GM19397 (cell line): ENCODE results near the gene INTS14.
"Not testable (repeated sequence)": the region's sequence is repeated elsewhere in the genome, so short reads cannot be mapped to it uniquely, and the experiment has no call there.

Experiments used
- ATAC-seq: cut with Tn5 transposase; IDR thresholded peaks from one replicate; pipeline ENCODE4 v1.9.1; 2021; ENCODE audit warnings: mild to moderate bottlenecking, moderate library complexity; ENCODE audit not compliant: unreplicated experiment

Gene INTS14

GRCh38 chr15:65583701-65584100 is 27.2 kb downstream of the INTS14 start:
- no peak for ATAC-seq

GRCh38 chr15:65580287-65580686 is 30.6 kb downstream of the INTS14 start:
- no peak for ATAC-seq

- ATAC-seq: no peak
These were observed 31.2 kb downstream of the INTS14 start for GRCh38 chr15:65579762-65580161.

- no peak for ATAC-seq
These were observed 31.8 kb downstream of the INTS14 start for GRCh38 chr15:65578904-65579728.

GRCh38 chr15:65577129-65577996 is 33.6 kb downstream of the INTS14 start:
- no peak for ATAC-seq

GRCh38 chr15:65576664-65577063 is 34.3 kb downstream of the INTS14 start:
- ATAC-seq: no peak

GRCh38 chr15:65571971-65572370 is 39.0 kb downstream of the INTS14 start:
- no peak for ATAC-seq

- no peak for ATAC-seq
These were observed 41.2 kb downstream of the INTS14 start for GRCh38 chr15:65569728-65570127.

GRCh38 chr15:65561934-65562333 is 49.0 kb downstream of the INTS14 start:
- no peak for ATAC-seq

- ATAC-seq: no peak
These were observed 51.0 kb downstream of the INTS14 start for GRCh38 chr15:65559941-65560340.

GRCh38 chr15:65558997-65559760 is 51.8 kb downstream of the INTS14 start:
- no peak for ATAC-seq

GRCh38 chr15:65558336-65558735 is 52.6 kb downstream of the INTS14 start:
- ATAC-seq: no peak

- no peak for ATAC-seq
These were observed 54.3 kb downstream of the INTS14 start for GRCh38 chr15:65556622-65557021.

- ATAC-seq: no peak
These were observed 57.2 kb downstream of the INTS14 start for GRCh38 chr15:65553691-65554090.

GRCh38 chr15:65552851-65553250 is 58.1 kb downstream of the INTS14 start:
- not testable (repeated sequence) for ATAC-seq

- no peak for ATAC-seq
These were observed 59.7 kb downstream of the INTS14 start for GRCh38 chr15:65551183-65551582.

GRCh38 chr15:65550681-65551098 is 60.2 kb downstream of the INTS14 start:
- no peak for ATAC-seq

GRCh38 chr15:65549288-65549687 is 61.6 kb downstream of the INTS14 start:
- ATAC-seq: not testable (repeated sequence)

- ATAC-seq: no peak
These were observed 63.1 kb downstream of the INTS14 start for GRCh38 chr15:65547841-65548240.

- ATAC-seq: no peak
These were observed 69.6 kb downstream of the INTS14 start for GRCh38 chr15:65541231-65541820.

- ATAC-seq: no peak
These were observed 70.6 kb downstream of the INTS14 start for GRCh38 chr15:65540314-65540713.
